IPS DF 19.7 (cell line): ENCODE measurements around the gene TRAF3IP1.
"Not testable (repeated sequence)": the region's sequence is repeated elsewhere in the genome, so short reads cannot be mapped to it uniquely, and the experiment has no call there.

Experiments
- DNase-seq: peaks from one replicate; pipeline ENCODE4 v3.0.0-alpha.2; 2013; ENCODE audit warnings: low read depth, low spot score

Gene TRAF3IP1

GRCh38 chr2:238339814-238340213 is 19.5 kb downstream of the TRAF3IP1 start:
- DNase-seq: no peak

DNA sequence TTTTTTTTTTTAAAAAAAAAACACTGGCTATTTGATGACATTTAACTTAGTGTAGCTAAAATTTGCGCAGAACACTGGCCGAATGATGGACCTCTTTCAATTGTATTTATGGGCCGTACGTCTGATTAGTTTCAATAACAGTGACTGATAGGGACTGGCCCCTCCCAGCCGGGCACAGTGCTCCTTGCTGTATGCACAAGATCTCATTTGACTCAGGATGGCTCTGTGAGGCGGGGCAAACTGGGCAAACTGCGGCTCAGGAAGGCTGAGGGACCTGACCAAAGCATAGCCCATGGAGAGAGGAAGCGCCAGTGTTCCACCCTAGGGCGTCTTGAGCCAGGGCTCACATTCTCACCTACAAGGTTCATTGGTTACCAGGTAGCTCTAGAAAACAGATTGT is 21.2 kb downstream of the TRAF3IP1 start:
- no peak for DNase-seq

DNA sequence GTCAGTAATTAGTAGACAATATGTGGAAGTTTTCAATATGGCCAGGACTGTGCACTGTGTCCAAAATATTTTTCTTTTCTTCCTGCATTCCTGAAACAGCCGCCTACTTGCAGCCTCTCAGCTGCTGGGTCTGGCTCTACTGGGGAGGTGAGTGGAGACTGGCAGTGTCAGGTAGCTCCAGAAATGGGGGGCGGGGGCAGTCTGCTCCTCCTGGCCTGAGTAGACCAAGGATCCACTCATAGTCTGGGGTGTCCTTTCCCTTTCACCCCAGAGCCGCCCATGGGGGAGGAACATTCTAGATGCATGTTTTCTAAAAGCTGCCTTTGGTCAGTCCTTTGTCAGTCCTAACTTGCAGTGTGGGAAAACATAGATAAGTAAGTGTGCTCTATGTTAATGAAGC is 23.7 kb downstream of the TRAF3IP1 start:
- no peak for DNase-seq

- no peak for DNase-seq
Observed at GRCh38 chr2:238344517-238344916, 24.2 kb downstream of the TRAF3IP1 start.

GRCh38 chr2:238345297-238345968 is 25.1 kb downstream of the TRAF3IP1 start:
- DNase-seq: no peak

GRCh38 chr2:238346544-238346943 is 26.2 kb downstream of the TRAF3IP1 start:
- no peak for DNase-seq

DNA sequence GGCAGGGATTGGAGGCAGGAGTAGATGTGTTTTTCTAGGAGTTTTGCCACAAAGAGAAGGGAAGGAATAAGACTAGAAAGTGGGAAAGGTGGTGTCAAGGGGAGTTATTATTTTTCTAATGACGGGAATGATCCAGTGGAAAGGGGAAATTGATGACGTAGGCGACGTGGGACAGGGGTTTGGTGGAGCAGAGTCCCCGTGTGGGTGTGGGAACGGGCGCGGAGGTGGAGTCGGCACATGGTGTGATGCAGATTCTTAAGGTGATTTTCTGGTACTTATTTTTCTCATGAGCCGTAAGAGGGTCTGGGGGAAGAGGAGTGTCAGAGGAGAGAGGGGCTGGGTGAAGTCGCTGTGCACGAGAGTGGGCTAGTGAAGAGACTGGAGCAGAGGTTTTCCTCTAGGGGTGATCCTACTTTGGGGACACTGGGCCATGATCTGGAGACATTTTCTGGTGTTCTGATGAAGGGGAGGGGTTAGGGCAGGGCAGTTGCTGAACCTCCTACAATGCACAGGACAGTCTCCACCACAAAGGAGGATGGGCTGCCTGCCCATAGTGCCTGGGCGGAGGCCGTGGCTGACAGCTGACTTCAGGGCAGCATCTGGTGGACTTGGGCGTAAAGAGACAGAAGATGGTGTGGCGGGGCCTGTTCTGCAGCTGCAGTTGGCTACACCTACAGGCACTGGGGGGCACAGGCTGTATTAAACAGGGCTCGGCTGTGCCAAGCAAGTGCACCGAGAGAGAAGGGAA is 30.0 kb downstream of the TRAF3IP1 start:
- no peak for DNase-seq

DNA sequence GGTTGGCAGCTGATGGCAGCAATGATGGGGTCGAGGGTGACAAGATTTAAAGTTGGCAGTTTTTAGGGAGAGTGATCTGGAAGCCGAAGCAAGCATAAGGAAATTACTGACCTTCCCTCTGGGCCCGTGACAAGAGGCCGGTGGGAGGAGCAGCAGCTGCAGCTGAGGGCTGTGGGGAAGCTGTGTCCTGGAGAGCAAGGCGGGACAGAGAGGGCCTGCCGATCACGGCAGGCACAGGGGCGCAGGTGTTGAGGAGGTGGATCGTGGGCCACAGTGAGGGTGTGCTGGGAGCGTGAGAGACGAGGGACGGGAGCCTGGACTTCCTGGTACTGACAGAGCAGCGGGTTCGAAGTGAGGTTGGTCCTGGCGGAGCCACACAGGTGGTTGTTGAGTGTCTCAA is 31.0 kb downstream of the TRAF3IP1 start:
- DNase-seq: no peak

GRCh38 chr2:238352361-238352760 is 32.0 kb downstream of the TRAF3IP1 start:
- no peak for DNase-seq

GRCh38 chr2:238358769-238359168 is 38.5 kb downstream of the TRAF3IP1 start:
- no peak for DNase-seq

- no peak for DNase-seq
Observed at GRCh38 chr2:238359403-238359802, 39.1 kb downstream of the TRAF3IP1 start.

DNA sequence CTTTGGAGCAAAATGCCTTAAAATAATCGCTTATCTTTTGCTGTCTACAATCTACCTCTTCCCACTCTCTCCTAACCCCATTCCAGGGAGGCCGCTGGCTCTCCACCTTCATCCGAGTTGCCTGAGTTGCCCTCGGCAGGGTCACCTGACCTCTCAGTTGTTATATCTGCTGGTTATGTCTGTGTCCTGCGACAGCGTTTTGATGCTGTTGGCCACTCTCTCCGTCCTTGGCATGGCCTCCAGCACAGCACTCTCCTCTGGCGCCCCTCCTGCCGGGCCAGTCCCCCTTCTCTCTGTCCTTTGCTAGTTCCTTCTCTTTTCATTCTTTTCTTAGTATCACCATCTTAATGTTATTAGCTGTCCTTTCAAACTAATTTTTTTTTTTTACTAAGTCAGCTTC is 41.6 kb downstream of the TRAF3IP1 start:
- no peak for DNase-seq

- no peak for DNase-seq
Observed at GRCh38 chr2:238362626-238363025, 42.3 kb downstream of the TRAF3IP1 start.

- no peak for DNase-seq
Observed at GRCh38 chr2:238369591-238370040, 49.3 kb downstream of the TRAF3IP1 start.

GRCh38 chr2:238370094-238370822 is 49.9 kb downstream of the TRAF3IP1 start:
- no peak for DNase-seq

GRCh38 chr2:238370823-238371372 is 50.6 kb downstream of the TRAF3IP1 start:
- DNase-seq: no peak

- DNase-seq: not testable (repeated sequence)
Observed at GRCh38 chr2:238372277-238372676, 52.0 kb downstream of the TRAF3IP1 start.

DNA sequence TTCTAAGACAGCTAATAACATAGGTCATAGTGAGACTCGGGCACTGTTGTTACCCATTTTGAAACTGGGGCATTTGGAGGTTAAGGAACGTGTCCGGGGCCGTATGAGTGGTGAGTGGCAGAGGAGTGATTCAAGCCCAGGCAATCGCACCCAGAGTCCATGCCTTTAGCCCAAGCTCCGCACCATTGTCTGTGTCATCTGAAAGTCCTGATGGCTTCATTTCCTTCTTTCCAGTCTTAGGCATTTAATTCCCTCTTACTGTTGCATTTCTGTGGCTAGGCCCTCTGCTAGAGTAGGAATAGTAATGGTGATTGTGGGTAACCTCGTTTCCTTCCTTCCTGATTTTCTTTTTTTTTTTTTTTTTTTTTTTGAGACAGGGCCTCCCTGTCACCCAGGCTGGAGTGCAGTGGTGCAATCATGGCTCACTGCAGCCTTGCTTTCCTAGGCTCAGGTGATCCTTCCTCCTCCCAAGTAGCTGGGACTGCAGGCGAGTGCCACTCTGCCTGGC is 56.6 kb downstream of the TRAF3IP1 start:
- DNase-seq: no peak

- DNase-seq: no peak
Observed at GRCh38 chr2:238378230-238379095, 58.1 kb downstream of the TRAF3IP1 start.

DNA sequence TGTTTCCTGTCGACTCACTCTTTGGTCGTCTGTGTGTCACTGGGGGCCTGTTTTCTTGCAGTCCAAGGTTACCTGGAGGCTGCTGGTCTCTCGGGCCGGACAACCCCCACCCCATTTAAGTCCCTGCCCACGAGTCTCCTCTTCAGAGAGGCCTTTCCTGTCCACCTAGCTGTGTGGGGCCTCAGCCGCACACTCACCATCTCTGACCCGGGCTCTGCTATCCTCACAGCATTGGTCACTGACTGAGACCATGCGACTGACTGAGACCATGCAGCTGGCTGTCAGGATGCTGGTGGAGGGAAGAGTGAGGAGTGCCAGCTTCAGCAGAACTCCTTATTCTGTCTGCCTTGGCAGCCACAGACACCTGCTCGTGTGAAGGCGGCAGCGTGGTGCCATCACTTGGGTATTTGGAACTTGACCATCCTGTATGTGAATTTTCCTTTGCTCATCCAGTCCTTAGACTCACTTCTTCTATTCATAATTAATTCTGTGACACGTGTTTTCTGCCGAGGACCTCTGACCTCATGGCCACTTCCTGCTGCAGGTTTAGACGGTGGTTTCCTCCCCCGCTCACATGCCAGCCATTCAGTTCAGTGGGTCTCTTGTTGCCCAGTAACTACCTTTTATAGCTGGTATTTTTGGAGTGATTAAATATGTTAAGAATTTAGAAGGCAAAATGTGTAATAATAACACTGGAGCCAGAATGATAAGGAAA is 58.9 kb downstream of the TRAF3IP1 start:
- no peak for DNase-seq
